Testis (tissue), 5 donors: Measurements from ENCODE around the gene RGMA. TPM values are rescaled to one million over a fixed set of nuclear protein-coding genes. Genes with fewer than 3 reads are reported as not detected.
A peak's percentile ranks its signal among the peaks of the same experiment; 100 is the strongest.

Source experiments
- DNase-seq: peaks from one replicate; pipeline ENCODE4 v3.0.0-alpha.2; 2019
- H3K27ac ChIP-seq, 2 donors: fragments of 200-600 bp; sonication (generic); one replicate each; pipeline ENCODE4 v1.5.1; 2019
- H3K27me3 ChIP-seq: fragments of 200-600 bp; sonication (generic); one replicate; pipeline ENCODE4 v1.5.1; 2019
- H3K36me3 ChIP-seq: fragments of 200-600 bp; sonication (generic); one replicate; pipeline ENCODE4 v1.5.1; 2017; ENCODE audit warnings: low read depth; ENCODE audit errors: missing control alignments
- H3K4me1 ChIP-seq: fragments of 200-600 bp; sonication (generic); one replicate; pipeline ENCODE4 v1.5.1; 2019
- H3K4me3 ChIP-seq, 2 donors: fragments of 200-600 bp; sonication (generic); one replicate each; pipeline ENCODE4 v1.5.1; 2017 to 2019
- H3K9me3 ChIP-seq: fragments of 200-600 bp; sonication (generic); one replicate; pipeline ENCODE4 v1.5.1; 2017
- CTCF ChIP-seq, 3 experiments: fragments of 450-650 bp in 2 of 3; fragments of 200-600 bp in 1 of 3; sonication (generic) in 1 of 3; IDR thresholded peaks; one replicate each; pipeline ENCODE4 v1.5.1; 2016 to 2019; ENCODE audit warnings: antibody characterized with exemption in 3 of 3, mild to moderate bottlenecking in 2 of 3, moderate library complexity in 1 of 3
- POLR2A ChIP-seq: fragments of 450-650 bp; IDR thresholded peaks from one replicate; pipeline ENCODE4 v1.6.1; 2017; ENCODE audit warnings: antibody characterized with exemption, mild to moderate bottlenecking, moderate library complexity
- whole genome bisulfite sequencing, 2 donors: methylation state at CpG; one replicate each; pipeline ENCODE4 v1.1.5; 2018; 5-methylcytosine and 5-hydroxymethylcytosine counted together
- intact Hi-C: fragments of 100-400 bp; cut with DNase I; formaldehyde crosslinking; loops from one replicate; pipeline ENCODE4 v1.15.1; 2023; ENCODE audit warnings: low total_unique reads
- long read RNA-seq, 2 donors: transcript quantifications; one replicate each; lab custom pipeline, GENCODE V29; 2026
- polyA plus RNA-seq: library from polyadenylated mRNA; stranded (reverse); fragments of 350-450 nt; fragmentation: Illumina TruSeq; extraction: RNeasy Lipid Tissue Mini Kit (QIAGEN cat#74804); gene quantifications from one replicate; pipeline ENCODE4 v1.2.3, GENCODE V29; 2014; ENCODE audit warnings: low read depth, low replicate concordance; ENCODE audit not compliant: insufficient read depth
- total RNA-seq, 2 donors: library from RNA; depleted of rRNA; stranded (reverse); fragments of >200 nt; gene quantifications; one replicate each; pipeline ENCODE4 v1.2.3, GENCODE V29; 2016

RGMA gene, protein sequence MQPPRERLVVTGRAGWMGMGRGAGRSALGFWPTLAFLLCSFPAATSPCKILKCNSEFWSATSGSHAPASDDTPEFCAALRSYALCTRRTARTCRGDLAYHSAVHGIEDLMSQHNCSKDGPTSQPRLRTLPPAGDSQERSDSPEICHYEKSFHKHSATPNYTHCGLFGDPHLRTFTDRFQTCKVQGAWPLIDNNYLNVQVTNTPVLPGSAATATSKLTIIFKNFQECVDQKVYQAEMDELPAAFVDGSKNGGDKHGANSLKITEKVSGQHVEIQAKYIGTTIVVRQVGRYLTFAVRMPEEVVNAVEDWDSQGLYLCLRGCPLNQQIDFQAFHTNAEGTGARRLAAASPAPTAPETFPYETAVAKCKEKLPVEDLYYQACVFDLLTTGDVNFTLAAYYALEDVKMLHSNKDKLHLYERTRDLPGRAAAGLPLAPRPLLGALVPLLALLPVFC
- total RNA-seq, result 100 to 1,000 TPM in 1 of 2 donors, 10 to 100 TPM in 1; 65.4 to 120 TPM
- 53.7 TPM for polyA plus RNA-seq
- long read RNA-seq, donor 1, full-length matches to known transcripts, result 20 of 20 reads
- long read RNA-seq, donor 1, partial matches to known transcripts, result 0 of 20 reads
- long read RNA-seq, donor 1, other reads (novel, unspliced or antisense), result 0 of 20 reads
- long read RNA-seq, donor 2, full-length matches to known transcripts, result 12 of 23 reads
- long read RNA-seq, donor 2, partial matches to known transcripts, result 11 of 23 reads
- long read RNA-seq, donor 2, other reads (novel, unspliced or antisense), result 0 of 23 reads

DNA sequence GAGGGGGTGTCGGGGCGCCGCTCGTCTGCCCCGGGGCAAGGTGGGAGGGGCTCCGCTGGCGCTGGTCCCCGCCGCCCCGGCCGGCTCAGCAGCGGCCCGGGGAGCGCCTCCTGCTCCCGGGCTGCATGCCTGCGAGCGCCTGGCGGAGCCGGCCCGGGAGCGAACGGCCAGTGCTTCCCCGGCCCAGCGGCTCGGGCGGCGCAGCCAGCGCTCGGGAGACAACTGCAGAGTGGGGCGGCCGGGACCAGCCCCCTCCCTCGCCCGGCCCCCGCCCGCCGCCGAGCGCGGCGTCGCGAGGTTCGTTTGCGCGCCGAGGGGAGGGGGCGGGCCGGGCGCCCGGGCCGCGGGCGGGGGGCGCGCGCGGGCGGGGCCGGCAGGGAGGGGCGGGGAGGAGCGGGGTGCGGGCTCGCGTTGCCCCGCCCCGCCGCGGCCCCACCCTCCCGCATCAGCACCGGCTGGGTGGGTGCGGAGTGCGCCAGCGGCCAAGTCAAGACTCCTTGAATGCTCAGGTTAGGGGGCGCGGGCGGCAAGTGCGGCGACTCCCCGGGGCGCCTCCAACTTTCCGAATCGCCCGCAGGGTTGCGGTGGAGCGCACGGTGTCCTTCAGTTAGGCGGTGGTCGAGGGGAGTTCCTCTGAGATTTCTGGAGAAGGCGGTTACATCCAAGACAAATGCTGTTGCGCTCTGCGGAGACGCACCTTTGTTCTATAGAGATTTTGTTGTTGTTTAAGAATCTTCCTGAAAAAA is at the start of gene RGMA:
TSS of gene RGMA (minus strand) at position 231 of the 746 bp plus-strand sequence. CDS start 279 bp downstream, outside the sequence.
- peaks cover 14% of the 10 kb centered on the region for H3K4me1 ChIP-seq
- TF ChIP-seq CTCF (IDR thresholded peaks at IDR 0.05) (no peak), POLR2A (no peak)

DNA sequence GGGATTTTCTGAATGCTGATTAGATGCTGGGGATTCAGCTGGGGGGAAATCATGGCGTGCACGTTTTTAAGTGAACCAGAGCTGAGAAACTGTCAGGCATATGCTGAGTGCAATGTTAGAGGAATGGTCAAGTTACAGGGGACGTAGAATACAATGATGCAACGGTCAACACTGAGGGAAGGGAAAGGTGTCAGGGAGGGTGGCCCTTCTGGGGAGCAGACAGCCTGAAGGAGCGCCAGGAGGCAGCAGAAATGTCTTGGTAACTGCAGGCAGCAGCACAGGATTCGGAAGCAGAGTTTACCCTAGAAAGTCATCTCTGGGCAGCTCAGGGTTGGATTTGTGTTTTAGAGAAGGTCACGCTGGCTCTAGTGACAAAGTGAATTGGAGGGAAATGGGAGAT is 47.6 kb upstream of the RGMA start:
- H3K27me3 ChIP-seq, result no peaks in the 10 kb centered on the region
- H3K36me3 ChIP-seq, result no peaks in the 10 kb centered on the region
- WGBS, 2 donors, result 82 to 84% methylated on average over 7 of the region's 7 CpGs
- H3K9me3 ChIP-seq, result no peaks in the 10 kb centered on the region
- no peak overlapping the region for H3K4me3 ChIP-seq
- intact Hi-C loops, result no loop called here
- no peak for DNase-seq
- H3K4me1 ChIP-seq, result no peaks in the 10 kb centered on the region
- TF ChIP-seq CTCF (IDR thresholded peaks at IDR 0.05) (no peak), POLR2A (no peak)
- H3K27ac ChIP-seq, result no peak overlapping the region

More for the DNA sequence above, at the start of gene RGMA:
- DNase-seq, result peak; percentile 69
- peak within 1 kb of the TSS; percentile 75 for H3K4me3 ChIP-seq
- no peaks in the 10 kb centered on the region for H3K36me3 ChIP-seq
- peak within 1 kb of the TSS; percentile 81 to 92 for H3K27ac ChIP-seq
- WGBS, 2 donors, result 0 to 1% methylated on average over 16 to 44 of the region's 92 CpGs
- H3K9me3 ChIP-seq, result no peaks in the 10 kb centered on the region
- intact Hi-C loops, result no loop called here
- no peaks in the 10 kb centered on the region for H3K27me3 ChIP-seq

- Histone ChIP-seq H3K9me3 (no peaks in the 10 kb centered on the region), H3K36me3 (no peaks in the 10 kb centered on the region), H3K27me3 (no peaks in the 10 kb centered on the region), H3K4me1 (no peaks in the 10 kb centered on the region), H3K27ac (no peak overlapping the region), H3K4me3 (no peak overlapping the region)
- TF ChIP-seq CTCF (IDR thresholded peaks at IDR 0.05), result no peak
- TF ChIP-seq POLR2A, result no peak
- no peak for DNase-seq
- intact Hi-C loops, result no loop called here
- 78 to 82% methylated on average over 3 of the region's 3 CpGs for WGBS, 2 donors
Measured at GRCh38 chr15:93135997-93136397, 47.0 kb upstream of the RGMA start.

DNA sequence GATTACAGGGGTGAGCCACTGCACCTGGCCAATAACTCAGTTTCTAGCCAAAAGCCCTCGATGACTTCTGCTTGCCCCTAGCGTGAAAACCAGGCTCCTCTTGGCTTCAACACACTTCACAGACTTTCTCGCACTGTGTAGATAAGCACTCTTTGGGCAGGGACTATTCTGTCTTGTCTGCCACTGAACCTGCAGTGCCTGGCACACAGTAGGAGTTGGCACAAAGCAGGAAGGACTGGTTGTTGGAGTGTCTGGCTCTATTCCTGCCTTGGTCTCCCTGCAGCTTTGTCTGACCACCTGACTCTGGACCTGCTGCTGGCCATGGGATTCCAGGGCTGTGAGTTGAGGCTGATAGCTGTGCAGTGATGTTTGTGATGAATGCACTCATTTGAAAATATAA is 46.4 kb upstream of the RGMA start:
- no peak overlapping the region for H3K27ac ChIP-seq
- H3K9me3 ChIP-seq, result no peaks in the 10 kb centered on the region
- no peaks in the 10 kb centered on the region for H3K36me3 ChIP-seq
- intact Hi-C loops, result no loop called here
- 85 to 91% methylated on average over 3 of the region's 3 CpGs for WGBS, 2 donors
- TF ChIP-seq POLR2A (no peak), CTCF (IDR thresholded peaks at IDR 0.05) (no peak)
- DNase-seq, result no peak
- H3K4me3 ChIP-seq, result no peak overlapping the region
- H3K27me3 ChIP-seq, result no peaks in the 10 kb centered on the region
- no peaks in the 10 kb centered on the region for H3K4me1 ChIP-seq
